K562 (cell line): ENCODE results near the gene OR2B2. TPM values are rescaled to one million over a fixed set of nuclear protein-coding genes. Genes with fewer than 3 reads are reported as not detected.

Experiments used
- ATAC-seq: fragments of 200-7000 bp; cut with Tn5 transposase; 3 replicates; pipeline ENCODE4 v1.9.1; 2020; ENCODE audit warnings: moderate library complexity
- BruUV-seq: library from RNA; stranded (reverse); fragments of 400-500 nt; replicated peaks from 2 replicates; lab custom pipeline; 2021; lab: Mats Ljungman, UMichigan
- CTCF ChIA-PET: fragments of 300-600 bp; formaldehyde crosslinking; extraction: SDS; loops from one replicate; lab custom pipeline; 2021; ENCODE audit warnings: low intra/inter-chr PET ratio; lab: Yijun Ruan, JAX
- POLR2A ChIA-PET: fragments of 300-600, 350-650 bp; sonication (Branson Sonifier 250); formaldehyde crosslinking; extraction: SDS; loops from one replicate; lab custom pipeline; 2021; ENCODE audit warnings: antibody characterized with exemption, inconsistent platforms; lab: Yijun Ruan, JAX
- DNase-seq, 4 experiments: peaks; one replicate each; pipeline versions ENCODE4 v3.0.0 to v3.0.0-alpha.2; 2011 to 2018; ENCODE audit warnings: low spot score in 3 of 4, mixed read lengths in 3 of 4; ENCODE audit errors: extremely low read depth in 1 of 4
- FAIRE-seq: peaks from 2 replicates; lab custom pipeline; 2011; peaks lifted over from hg19 to GRCh38; lab: Jason Lieb, UNC
- H2AFZ ChIP-seq: 2 replicates; pipeline ENCODE4 v1.6.0; 2011; ENCODE audit warnings: low read depth, low read length, control low read depth, inconsistent platforms
- H3K27ac ChIP-seq: fragments of 200-600 bp; 3 replicates; pipeline ENCODE4 v1.8.0; 2011; ENCODE audit warnings: low read depth, mild to moderate bottlenecking, control low read depth, inconsistent platforms, low read length, moderate library complexity, mixed read lengths; ENCODE audit errors: extremely low read depth
- H3K27me3 ChIP-seq, 2 experiments: fragments of 300-600 bp in 1 of 2; 2 replicates in 1 of 2; 3 replicates in 1 of 2; pipeline versions ENCODE4 v1.6.0 to v1.8.0; 2011; ENCODE audit warnings: inconsistent platforms in 2 of 2, low read length in 2 of 2, mild to moderate bottlenecking in 1 of 2, mixed read lengths in 1 of 2, moderate library complexity in 1 of 2; ENCODE audit not compliant: control insufficient read depth in 2 of 2, insufficient read depth in 2 of 2
- H3K36me3 ChIP-seq: fragments of 300-600 bp; 3 replicates; pipeline ENCODE4 v1.8.0; 2011; ENCODE audit warnings: mild to moderate bottlenecking, low read length, inconsistent platforms; ENCODE audit not compliant: control insufficient read depth, insufficient read depth
- H3K4me1 ChIP-seq, 2 experiments: fragments of 200-600 bp in 1 of 2; replicated peaks in 1 of 2; 2 replicates in 1 of 2; 3 replicates in 1 of 2; pipeline versions ENCODE4 v1.5.1 to v1.8.0; 2011; ENCODE audit warnings: inconsistent platforms in 2 of 2, low read length in 2 of 2, mild to moderate bottlenecking in 1 of 2, mixed read lengths in 1 of 2, moderate library complexity in 1 of 2; ENCODE audit not compliant: control insufficient read depth in 2 of 2, insufficient read depth in 2 of 2
- H3K4me2 ChIP-seq: 2 replicates; pipeline ENCODE4 v1.6.1; 2011; ENCODE audit warnings: low read length, control low read depth, inconsistent platforms, mixed read lengths; ENCODE audit not compliant: insufficient read depth
- H3K4me3 ChIP-seq: fragments of 200-600 bp; sonication (generic), shearing (Covaris generic); 2 replicates; pipeline ENCODE4 v1.5.1; 2016; ENCODE audit warnings: control low read depth, inconsistent platforms
- H3K79me2 ChIP-seq: fragments of 200-600 bp; 3 replicates; pipeline ENCODE4 v1.8.0; 2011; ENCODE audit warnings: low read length, inconsistent platforms; ENCODE audit not compliant: control insufficient read depth, insufficient read depth
- H3K9ac ChIP-seq, 2 experiments: 2 replicates each; pipeline versions ENCODE4 v1.6.0 to v1.6.1; 2011; ENCODE audit warnings: low read depth in 2 of 2, low read length in 2 of 2, control low read depth in 1 of 2, inconsistent platforms in 1 of 2, mild to moderate bottlenecking in 1 of 2, mixed read lengths in 1 of 2; ENCODE audit not compliant: insufficient read depth in 1 of 2
- H3K9me1 ChIP-seq: one replicate; pipeline ENCODE4 v1.6.0; 2011; ENCODE audit warnings: inconsistent platforms, mild to moderate bottlenecking, low read length, moderate library complexity; ENCODE audit not compliant: control insufficient read depth, insufficient read depth
- H3K9me3 ChIP-seq: replicated peaks from 2 replicates; pipeline ENCODE4 v1.5.1; 2011; ENCODE audit warnings: low read depth, low read length, inconsistent platforms; ENCODE audit not compliant: control insufficient read depth, insufficient read depth
- H4K20me1 ChIP-seq: replicated peaks from 2 replicates; pipeline ENCODE4 v1.6.1; 2011; ENCODE audit warnings: low read length, inconsistent platforms, mixed read lengths; ENCODE audit not compliant: control insufficient read depth, insufficient read depth
- EGR1 ChIP-seq: fragments of 450-650 bp; conservative IDR thresholded peaks from 2 replicates; pipeline ENCODE4 v1.6.1; 2017; ENCODE audit warnings: mild to moderate bottlenecking
- HDAC3 ChIP-seq: fragments of 450-650 bp; IDR thresholded peaks from 2 replicates; pipeline ENCODE4 v1.6.1; 2018; ENCODE audit warnings: borderline replicate concordance, mild to moderate bottlenecking, moderate library complexity; ENCODE audit not compliant: partially characterized antibody
- HNRNPUL1 ChIP-seq: fragments of 200-400 bp; formaldehyde crosslinking; IDR thresholded peaks from 2 replicates; pipeline ENCODE4 v1.6.1; 2017; ENCODE audit warnings: low read length
- IRF9 ChIP-seq: fragments of 450-650 bp; IDR thresholded peaks from 2 replicates; pipeline ENCODE4 v1.6.1; 2016; ENCODE audit warnings: missing biosample characterization, missing genetic modification characterization
- KAT2B ChIP-seq: IDR thresholded peaks from one replicate; pipeline ENCODE4 v1.6.1; 2012; ENCODE audit warnings: low read depth, mild to moderate bottlenecking, control low read depth, inconsistent platforms, low read length, moderate library complexity
- MYC ChIP-seq, 2 experiments: fragments of 250-450 bp in 1 of 2; sonication (Bioruptor Pico) in 1 of 2; IDR thresholded peaks; 2 replicates each; pipeline versions ENCODE4 v1.5.1 to v1.6.1; 2012 to 2021; ENCODE audit warnings: low read depth in 2 of 2, borderline replicate concordance in 1 of 2, improper control_type of control experiment in 1 of 2, low read length in 1 of 2, mild to moderate bottlenecking in 1 of 2, moderate library complexity in 1 of 2
- NCOA1 ChIP-seq: fragments of 450-650 bp; IDR thresholded peaks from 2 replicates; pipeline ENCODE4 v1.6.1; 2016; ENCODE audit warnings: low read depth
- NONO ChIP-seq, 2 experiments: fragments of 200-400 bp in 1 of 2; fragments of 450-650 bp in 1 of 2; formaldehyde crosslinking in 1 of 2; IDR thresholded peaks; 2 replicates each; pipeline ENCODE4 v1.6.1; 2017; ENCODE audit warnings: low read depth in 2 of 2, mild to moderate bottlenecking in 2 of 2, moderate library complexity in 2 of 2, low read length in 1 of 2
- PHB ChIP-seq: fragments of 250-450 bp; sonication (Bioruptor Pico); IDR thresholded peaks from 2 replicates; pipeline ENCODE4 v1.5.0; 2021
- RHOXF2B ChIP-seq: fragments of 250-450 bp; sonication (Bioruptor Pico); conservative IDR thresholded peaks from 2 replicates; pipeline ENCODE4 v1.5.1; 2021
- TGIF2 ChIP-seq: sonication (generic); formaldehyde crosslinking; IDR thresholded peaks from 2 replicates; pipeline ENCODE4 v1.8.1; 2022; ENCODE audit warnings: mild to moderate bottlenecking, missing genetic modification reagents, moderate library complexity
- ZFP1 ChIP-seq: fragments of 450-650 bp; formaldehyde crosslinking; IDR thresholded peaks from 2 replicates; pipeline ENCODE4 v1.4.0; 2020; ENCODE audit warnings: mild to moderate bottlenecking, mixed read lengths
- ZNF212 ChIP-seq: fragments of 450-650 bp; formaldehyde crosslinking; IDR thresholded peaks from 2 replicates; pipeline ENCODE4 v1.4.0; 2020; ENCODE audit warnings: mild to moderate bottlenecking
- ZNF263 ChIP-seq: sonication (generic); formaldehyde crosslinking; IDR thresholded peaks from 2 replicates; pipeline ENCODE4 v1.8.0; 2022; ENCODE audit warnings: mild to moderate bottlenecking, missing genetic modification reagents, borderline replicate concordance
- in situ Hi-C: fragments of 300-500 bp; cut with MboI; formaldehyde crosslinking; loops from 4 replicates; pipeline ENCODE4 v1.15.0; 2018; ENCODE audit warnings: inconsistent platforms, mixed read lengths
- intact Hi-C: fragments of 100-400 bp; cut with micrococcal nuclease; formaldehyde crosslinking; loops from 2 replicates; pipeline ENCODE4 v1.14.2; 2022
- polyA plus RNA-seq, 8 experiments: library from polyadenylated mRNA; depleted of rRNA in 4 of 8; stranded (reverse) in 5 of 8; unstranded in 3 of 8; fragments of >200 nt; fragmentation: Nextera tagmentation in 2 of 8; fragmentation: Illumina TruSeq in 1 of 8; extraction: Ambion mirVana in 2 of 8; extraction: Trizol in 1 of 8; gene quantifications; 2 replicates each; pipeline versions ENCODE4 v1.2.1 to v1.2.3, GENCODE V29; 2011 to 2014; ENCODE audit warnings: inconsistent platforms in 1 of 8, missing spikeins in 1 of 8
- total RNA-seq, 7 experiments: library from RNA; depleted of rRNA in 6 of 7; stranded (reverse); fragments of >200 nt in 6 of 7; fragmentation: Illumina TruSeq in 2 of 7; extraction: Trizol in 2 of 7; gene quantifications; 2 replicates each; pipeline versions ENCODE4 v1.2.1 to v1.2.3, GENCODE V29; 2011 to 2021; ENCODE audit warnings: low replicate concordance in 1 of 7
- TF ChIP-seq, protein P1 (sequence below): sonication (generic); formaldehyde crosslinking; IDR thresholded peaks from 2 replicates; pipeline ENCODE4 v1.8.0; 2022; ENCODE audit warnings: mild to moderate bottlenecking, missing genetic modification reagents
- TF ChIP-seq, protein P2 (sequence below): fragments of 450-650 bp; conservative IDR thresholded peaks from 2 replicates; pipeline ENCODE4 v1.6.1; 2016; ENCODE audit warnings: missing genetic modification characterization, low read depth, mild to moderate bottlenecking, missing compliant biosample characterization, moderate library complexity

OR2B2 gene
- total and polyA plus RNA-seq, 9 of the 15 experiments (the other 6 are each of a cell fraction or from before 2014, with no cell fraction given) = 0.24 TPM; not detected in 8

- TF ChIP-seq IRF9 (tag) = no peak
- TF ChIP-seq, all 486 proteins: peak for 0
These were observed 12.0 kb upstream of the OR2B2 start (continued) for GRCh38 chr6:27924179-27924578.

GRCh38 chr6:27922949-27923348, 10.8 kb upstream of the OR2B2 start:
- Histone ChIP-seq H2AFZ (no peak overlapping the region), H3K27ac (no peak overlapping the region), H3K4me1 (no peaks in the 10 kb centered on the region), H3K9me1 (no peaks in the 10 kb centered on the region), H3K4me3 (no peak overlapping the region), H3K9me3 (no peaks in the 10 kb centered on the region), H3K9ac (no peak overlapping the region), H4K20me1 (no peaks in the 10 kb centered on the region), H3K79me2 (peaks cover 68% of the 10 kb centered on the region), H3K4me2 (no peak overlapping the region), H3K27me3 (no peaks in the 10 kb centered on the region), H3K36me3 (peaks cover 66% of the 10 kb centered on the region)
- DNase-seq = no peak
- in situ Hi-C loops (no loop called here), intact Hi-C loops (no loop called here)
- ChIA-PET POLR2A (interaction anchor here (1.4 to 1.8 kb wide), 2 partner anchors 7 to 31 kb away, joined by 3 to 5 read pairs; no protein-coding TSS in a partner anchor), CTCF (no interaction called here)
- no TSS peak for BruUV-seq
- no peak for FAIRE-seq
- ATAC-seq = peak; percentile 49; the same call in 2 of the 3 replicates
- no peak for TF ChIP-seq TGIF2
- TF ChIP-seq HDAC3 = no peak
- TF ChIP-seq ZFP1 (CRISPR knock-in tag) = no peak
- no peak for TF ChIP-seq ZNF212 (CRISPR knock-in tag)
- TF ChIP-seq HNRNPUL1 = no peak
- TF ChIP-seq ZNF263 (CRISPR knock-in tag) = no peak
- TF ChIP-seq PHB (CRISPR knock-in tag) = no peak
- TF ChIP-seq, protein P1, sequence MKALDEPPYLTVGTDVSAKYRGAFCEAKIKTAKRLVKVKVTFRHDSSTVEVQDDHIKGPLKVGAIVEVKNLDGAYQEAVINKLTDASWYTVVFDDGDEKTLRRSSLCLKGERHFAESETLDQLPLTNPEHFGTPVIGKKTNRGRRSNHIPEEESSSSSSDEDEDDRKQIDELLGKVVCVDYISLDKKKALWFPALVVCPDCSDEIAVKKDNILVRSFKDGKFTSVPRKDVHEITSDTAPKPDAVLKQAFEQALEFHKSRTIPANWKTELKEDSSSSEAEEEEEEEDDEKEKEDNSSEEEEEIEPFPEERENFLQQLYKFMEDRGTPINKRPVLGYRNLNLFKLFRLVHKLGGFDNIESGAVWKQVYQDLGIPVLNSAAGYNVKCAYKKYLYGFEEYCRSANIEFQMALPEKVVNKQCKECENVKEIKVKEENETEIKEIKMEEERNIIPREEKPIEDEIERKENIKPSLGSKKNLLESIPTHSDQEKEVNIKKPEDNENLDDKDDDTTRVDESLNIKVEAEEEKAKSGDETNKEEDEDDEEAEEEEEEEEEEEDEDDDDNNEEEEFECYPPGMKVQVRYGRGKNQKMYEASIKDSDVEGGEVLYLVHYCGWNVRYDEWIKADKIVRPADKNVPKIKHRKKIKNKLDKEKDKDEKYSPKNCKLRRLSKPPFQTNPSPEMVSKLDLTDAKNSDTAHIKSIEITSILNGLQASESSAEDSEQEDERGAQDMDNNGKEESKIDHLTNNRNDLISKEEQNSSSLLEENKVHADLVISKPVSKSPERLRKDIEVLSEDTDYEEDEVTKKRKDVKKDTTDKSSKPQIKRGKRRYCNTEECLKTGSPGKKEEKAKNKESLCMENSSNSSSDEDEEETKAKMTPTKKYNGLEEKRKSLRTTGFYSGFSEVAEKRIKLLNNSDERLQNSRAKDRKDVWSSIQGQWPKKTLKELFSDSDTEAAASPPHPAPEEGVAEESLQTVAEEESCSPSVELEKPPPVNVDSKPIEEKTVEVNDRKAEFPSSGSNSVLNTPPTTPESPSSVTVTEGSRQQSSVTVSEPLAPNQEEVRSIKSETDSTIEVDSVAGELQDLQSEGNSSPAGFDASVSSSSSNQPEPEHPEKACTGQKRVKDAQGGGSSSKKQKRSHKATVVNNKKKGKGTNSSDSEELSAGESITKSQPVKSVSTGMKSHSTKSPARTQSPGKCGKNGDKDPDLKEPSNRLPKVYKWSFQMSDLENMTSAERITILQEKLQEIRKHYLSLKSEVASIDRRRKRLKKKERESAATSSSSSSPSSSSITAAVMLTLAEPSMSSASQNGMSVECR (CRISPR knock-in tag) = no peak
- TF ChIP-seq KAT2B = no peak
- TF ChIP-seq MYC (IDR thresholded peaks at IDR 0.05; ENCODE audit: low read depth, low read length) = no peak
- TF ChIP-seq MYC (CRISPR knock-in tag; IDR thresholded peaks at IDR 0.05; ENCODE audit: borderline replicate concordance, low read depth) = no peak
- TF ChIP-seq, protein P2, sequence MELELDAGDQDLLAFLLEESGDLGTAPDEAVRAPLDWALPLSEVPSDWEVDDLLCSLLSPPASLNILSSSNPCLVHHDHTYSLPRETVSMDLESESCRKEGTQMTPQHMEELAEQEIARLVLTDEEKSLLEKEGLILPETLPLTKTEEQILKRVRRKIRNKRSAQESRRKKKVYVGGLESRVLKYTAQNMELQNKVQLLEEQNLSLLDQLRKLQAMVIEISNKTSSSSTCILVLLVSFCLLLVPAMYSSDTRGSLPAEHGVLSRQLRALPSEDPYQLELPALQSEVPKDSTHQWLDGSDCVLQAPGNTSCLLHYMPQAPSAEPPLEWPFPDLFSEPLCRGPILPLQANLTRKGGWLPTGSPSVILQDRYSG = no peak
- no peak for TF ChIP-seq NONO (IDR thresholded peaks at IDR 0.05; ENCODE audit: low read depth in 2 of 2, low read length in 1 of 2)
- TF ChIP-seq RHOXF2B (CRISPR knock-in tag) = no peak
- TF ChIP-seq EGR1 = no peak
- TF ChIP-seq NCOA1 = no peak
